IPS-20b (cell line): Measurements from ENCODE around the gene BGLAP.

Experiments used
- H3K27ac ChIP-seq: one replicate; pipeline ENCODE4 v1.5.1; 2013; ENCODE audit warnings: low read length
- H3K27me3 ChIP-seq: 2 replicates; pipeline ENCODE4 v1.6.1; 2013; ENCODE audit warnings: mild to moderate bottlenecking, low read length, inconsistent platforms; ENCODE audit not compliant: insufficient read depth
- H3K36me3 ChIP-seq: 2 replicates; pipeline ENCODE4 v1.6.1; 2013; ENCODE audit warnings: low read depth, mild to moderate bottlenecking, inconsistent platforms, low read length, moderate library complexity; ENCODE audit not compliant: insufficient read depth
- H3K4me1 ChIP-seq: 2 replicates; pipeline ENCODE4 v1.6.1; 2013; ENCODE audit warnings: mild to moderate bottlenecking, control low read depth, inconsistent platforms, low read length, moderate library complexity; ENCODE audit not compliant: insufficient read depth
- H3K4me3 ChIP-seq: 2 replicates; pipeline ENCODE4 v1.5.1; 2013; ENCODE audit warnings: mild to moderate bottlenecking, low read length, inconsistent platforms
- H3K9ac ChIP-seq: 2 replicates; pipeline ENCODE4 v1.6.1; 2013; ENCODE audit warnings: low read depth, mild to moderate bottlenecking, inconsistent platforms, low read length, moderate library complexity
- H3K9me3 ChIP-seq: 2 replicates; pipeline ENCODE4 v1.6.1; 2013; ENCODE audit warnings: mild to moderate bottlenecking, low read depth, low read length, inconsistent platforms; ENCODE audit not compliant: insufficient read depth

The BGLAP gene

GRCh38 chr1:156228501-156228900 lies 13.5 kb upstream of the BGLAP start:
- Histone ChIP-seq H3K27me3 (no peaks in the 10 kb centered on the region), H3K4me1 (no peaks in the 10 kb centered on the region), H3K36me3 (peaks cover 49% of the 10 kb centered on the region), H3K9me3 (no peaks in the 10 kb centered on the region), H3K9ac (no peak overlapping the region), H3K4me3 (no peak overlapping the region), H3K27ac (no peak overlapping the region)

- H3K36me3 ChIP-seq: peaks cover 55% of the 10 kb centered on the region
These were observed 12.0 kb upstream of the BGLAP start for GRCh38 chr1:156229809-156230472.

GRCh38 chr1:156230473-156230837 lies 11.5 kb upstream of the BGLAP start:
- Histone ChIP-seq H3K9me3 (no peaks in the 10 kb centered on the region), H3K36me3 (peaks cover 56% of the 10 kb centered on the region), H3K27me3 (no peaks in the 10 kb centered on the region), H3K4me3 (no peak overlapping the region), H3K4me1 (no peaks in the 10 kb centered on the region), H3K9ac (no peak overlapping the region), H3K27ac (no peak overlapping the region)

More at GRCh38 chr1:156229809-156230472, 12.0 kb upstream of the BGLAP start:
- H3K4me3 ChIP-seq: no peak overlapping the region
- no peaks in the 10 kb centered on the region for H3K9me3 ChIP-seq
- no peaks in the 10 kb centered on the region for H3K4me1 ChIP-seq
- no peak overlapping the region for H3K9ac ChIP-seq
- no peak overlapping the region for H3K27ac ChIP-seq
- no peaks in the 10 kb centered on the region for H3K27me3 ChIP-seq

- H3K9me3 ChIP-seq: no peaks in the 10 kb centered on the region
- H3K36me3 ChIP-seq: peaks cover 62% of the 10 kb centered on the region
- H3K27ac ChIP-seq: no peak overlapping the region
- no peaks in the 10 kb centered on the region for H3K4me1 ChIP-seq
- H3K9ac ChIP-seq: no peak overlapping the region; the same call in 1 of the 2 replicates
- H3K27me3 ChIP-seq: no peaks in the 10 kb centered on the region
- no peak overlapping the region for H3K4me3 ChIP-seq
These were observed 9.6 kb upstream of the BGLAP start for GRCh38 chr1:156232201-156232894.

GRCh38 chr1:156233426-156234127 lies 8.4 kb upstream of the BGLAP start:
- Histone ChIP-seq H3K36me3 (peaks cover 69% of the 10 kb centered on the region), H3K9me3 (no peaks in the 10 kb centered on the region), H3K27ac (no peak overlapping the region), H3K9ac (no peak overlapping the region), H3K4me3 (no peak overlapping the region), H3K27me3 (no peaks in the 10 kb centered on the region), H3K4me1 (no peaks in the 10 kb centered on the region)

GRCh38 chr1:156236164-156236563 lies 5.8 kb upstream of the BGLAP start:
- peaks cover 71% of the 10 kb centered on the region for H3K36me3 ChIP-seq
- H3K27me3 ChIP-seq: no peaks in the 10 kb centered on the region
- no peak overlapping the region for H3K4me3 ChIP-seq
- H3K27ac ChIP-seq: no peak overlapping the region
- no peaks in the 10 kb centered on the region for H3K4me1 ChIP-seq
- no peak overlapping the region for H3K9ac ChIP-seq
- H3K9me3 ChIP-seq: no peaks in the 10 kb centered on the region

GRCh38 chr1:156238248-156238647 lies 3.7 kb upstream of the BGLAP start:
- H3K9ac ChIP-seq: no peak overlapping the region
- no peak overlapping the region for H3K27ac ChIP-seq
- no peaks in the 10 kb centered on the region for H3K9me3 ChIP-seq
- peaks cover 61% of the 10 kb centered on the region for H3K36me3 ChIP-seq
- H3K4me1 ChIP-seq: no peaks in the 10 kb centered on the region
- H3K27me3 ChIP-seq: no peaks in the 10 kb centered on the region
- no peak overlapping the region for H3K4me3 ChIP-seq

GRCh38 chr1:156241311-156241811 lies 623 bp upstream of the BGLAP start:
- Histone ChIP-seq H3K27me3 (peaks cover 14% of the 10 kb centered on the region; the same call in 1 of the 2 replicates), H3K4me1 (peaks cover 3% of the 10 kb centered on the region; the same call in 1 of the 2 replicates), H3K27ac (no peak overlapping the region), H3K9ac (no peak overlapping the region), H3K4me3 (no peak overlapping the region), H3K36me3 (peaks cover 34% of the 10 kb centered on the region), H3K9me3 (no peaks in the 10 kb centered on the region)

- no peaks in the 10 kb centered on the region for H3K9me3 ChIP-seq
- H3K9ac ChIP-seq: no peak overlapping the region
- H3K36me3 ChIP-seq: peaks cover 23% of the 10 kb centered on the region
- no peak overlapping the region for H3K27ac ChIP-seq
- H3K4me3 ChIP-seq: no peak overlapping the region
- peaks cover 15% of the 10 kb centered on the region; the same call in 1 of the 2 replicates for H3K27me3 ChIP-seq
- H3K4me1 ChIP-seq: peaks cover 7% of the 10 kb centered on the region; the same call in 1 of the 2 replicates
These were observed 754 bp downstream of the BGLAP start for GRCh38 chr1:156242738-156243137.

- Histone ChIP-seq H3K36me3 (peaks cover 14% of the 10 kb centered on the region), H3K27me3 (peaks cover 15% of the 10 kb centered on the region; the same call in 1 of the 2 replicates), H3K4me3 (no peak overlapping the region), H3K4me1 (peaks cover 7% of the 10 kb centered on the region), H3K27ac (no peak overlapping the region), H3K9me3 (no peaks in the 10 kb centered on the region), H3K9ac (no peak overlapping the region)
These were observed 2.1 kb downstream of the BGLAP start for GRCh38 chr1:156244126-156244525.

GRCh38 chr1:156244712-156245111 lies 2.7 kb downstream of the BGLAP start:
- Histone ChIP-seq H3K36me3 (peaks cover 14% of the 10 kb centered on the region; the same call in 1 of the 2 replicates), H3K27me3 (peaks cover 15% of the 10 kb centered on the region; the same call in 1 of the 2 replicates), H3K27ac (no peak overlapping the region), H3K9ac (no peak overlapping the region), H3K9me3 (no peaks in the 10 kb centered on the region), H3K4me3 (no peak overlapping the region), H3K4me1 (peaks cover 7% of the 10 kb centered on the region)
